Endothelial cell of umbilical vein (primary cell): ENCODE data around the gene USP47.

ENCODE experiments used
- CTCF ChIP-seq, 2 donors: IDR thresholded peaks; 1 replicate in 1 of 2; 2 replicates in 1 of 2; pipeline ENCODE4 v1.5.1; 2011; ENCODE audit warnings: low read length in 2 of 2, mild to moderate bottlenecking in 2 of 2, moderate library complexity in 2 of 2, control low read depth in 1 of 2, inconsistent platforms in 1 of 2, low read depth in 1 of 2; ENCODE audit not compliant: insufficient read depth in 1 of 2; ENCODE audit errors: extremely low read depth in 1 of 2
- FOS ChIP-seq: IDR thresholded peaks from 2 replicates; pipeline ENCODE4 v1.6.1; 2011; ENCODE audit warnings: mild to moderate bottlenecking, low read length, moderate library complexity, borderline replicate concordance; ENCODE audit not compliant: insufficient read depth

GRCh38 chr11:11982975-11983374 lies 141.2 kb downstream of the USP47 start:
- TF ChIP-seq CTCF (IDR thresholded peaks at IDR 0.05; ENCODE audit: extremely low read depth in 1 of 2, insufficient read depth in 1 of 2, low read depth in 1 of 2, low read length in 2 of 2) (no peak), FOS (no peak)
